T-helper 1 cell (primary cell): ENCODE results near the gene SLC49A4.
A peak's percentile ranks its signal among the peaks of the same experiment; 100 is the strongest.

ENCODE experiments used
- DNase-seq, 5 donors: peaks; one replicate each; pipeline ENCODE4 v3.0.0-alpha.2; 2012 to 2020

Gene SLC49A4

GRCh38 chr3:122787872-122788271, 7.0 kb upstream of the SLC49A4 start:
- no peak for DNase-seq

GRCh38 chr3:122789585-122790273, 5.1 kb upstream of the SLC49A4 start:
- DNase-seq, result no peak

- DNase-seq, result peak; percentile 79 to 89 (median 85)
Observed at GRCh38 chr3:122793568-122794416, 1.1 kb upstream of the SLC49A4 start, which contains the start of gene HSPBAP1. Gene HSPBAP1, minus strand, starts transcription at chr3:122793831. Its CDS starts 151 bp downstream, at chr3:122793680.

- DNase-seq, result no peak
Observed at GRCh38 chr3:122794483-122794778, 438 bp upstream of the SLC49A4 start.

GRCh38 chr3:122795674-122796195, 866 bp downstream of the SLC49A4 start:
- DNase-seq, result no peak

GRCh38 chr3:122797291-122797690, 2.4 kb downstream of the SLC49A4 start:
- peak in 1 of 5 donors; percentile 43 for DNase-seq

GRCh38 chr3:122799322-122799721, 4.5 kb downstream of the SLC49A4 start:
- no peak for DNase-seq

GRCh38 chr3:122800031-122800430, 5.2 kb downstream of the SLC49A4 start:
- no peak for DNase-seq

- DNase-seq, result no peak
Observed at GRCh38 chr3:122800706-122801237, 5.9 kb downstream of the SLC49A4 start.

- DNase-seq, result no peak
Observed at GRCh38 chr3:122802323-122802722, 7.5 kb downstream of the SLC49A4 start.

- no peak for DNase-seq
Observed at GRCh38 chr3:122803977-122804376, 9.1 kb downstream of the SLC49A4 start.

GRCh38 chr3:122810734-122811133, 15.9 kb downstream of the SLC49A4 start:
- DNase-seq, result no peak

- no peak for DNase-seq
Observed at GRCh38 chr3:122816587-122816986, 21.7 kb downstream of the SLC49A4 start.

- DNase-seq, result no peak
Observed at GRCh38 chr3:122824465-122825381, 29.9 kb downstream of the SLC49A4 start.

- no peak for DNase-seq
Observed at GRCh38 chr3:122825460-122825859, 30.6 kb downstream of the SLC49A4 start.

GRCh38 chr3:122826278-122826677, 31.4 kb downstream of the SLC49A4 start:
- DNase-seq, result no peak

GRCh38 chr3:122828281-122828680, 33.4 kb downstream of the SLC49A4 start:
- no peak for DNase-seq

- no peak for DNase-seq
Observed at GRCh38 chr3:122835590-122835989, 40.7 kb downstream of the SLC49A4 start.

- peak in 1 of 5 donors; percentile 3 for DNase-seq
Observed at GRCh38 chr3:122843604-122844003, 48.7 kb downstream of the SLC49A4 start.

GRCh38 chr3:122857019-122857418, 62.1 kb downstream of the SLC49A4 start:
- DNase-seq, result no peak

GRCh38 chr3:122858373-122858772, 63.5 kb downstream of the SLC49A4 start:
- DNase-seq, result no peak

- no peak for DNase-seq
Observed at GRCh38 chr3:122859021-122859805, 64.3 kb downstream of the SLC49A4 start.
